CD4-positive, alpha-beta T cell (primary cell): ENCODE measurements around the gene IQCF6. TPM values are rescaled to one million over a fixed set of nuclear protein-coding genes. Genes with fewer than 3 reads are reported as not detected.

Experiments
- ATAC-seq: fragments of 200-7000 bp; cut with Tn5 transposase; one replicate; pipeline ENCODE4 v1.10.0; 2022; ENCODE audit warnings: mild to moderate bottlenecking; ENCODE audit not compliant: poor library complexity
- CTCF ChIA-PET: fragments of 350-600 bp; sonication (Branson Sonifier 250); formaldehyde crosslinking; loops from one replicate; lab custom pipeline; 2021; ENCODE audit warnings: antibody characterized with exemption, inconsistent platforms; lab: Charles Lee
- POLR2A ChIA-PET: fragments of 350-600 bp; sonication (Branson Sonifier 250); formaldehyde crosslinking; loops from one replicate; lab custom pipeline; 2021; ENCODE audit warnings: antibody characterized with exemption, inconsistent platforms; lab: Charles Lee
- DNase-seq, 14 experiments: peaks; one replicate each; pipeline ENCODE4 v3.0.0-alpha.2; 2013 to 2020; ENCODE audit warnings: mixed read lengths in 2 of 14
- H3K27ac ChIP-seq, 2 donors: one replicate each; pipeline versions ENCODE4 v1.5.1 to v1.7.0; 2013; ENCODE audit warnings: low read length in 2 of 2, low read depth in 1 of 2, mild to moderate bottlenecking in 1 of 2
- H3K27me3 ChIP-seq, 2 experiments: 1 replicate in 1 of 2; 2 replicates in 1 of 2; pipeline versions ENCODE4 v1.6.1 to v1.7.0; 2013; ENCODE audit warnings: low read length in 2 of 2, control low read depth in 1 of 2, mild to moderate bottlenecking in 1 of 2, moderate library complexity in 1 of 2; ENCODE audit not compliant: insufficient read depth in 2 of 2, control insufficient read depth in 1 of 2
- H3K36me3 ChIP-seq: one replicate; pipeline ENCODE4 v1.6.1; 2013; ENCODE audit warnings: low read length, control low read depth; ENCODE audit not compliant: insufficient read depth
- H3K4me1 ChIP-seq: one replicate; pipeline ENCODE4 v1.6.1; 2013; ENCODE audit warnings: low read length, control low read depth; ENCODE audit not compliant: insufficient read depth
- H3K4me3 ChIP-seq: one replicate; pipeline ENCODE4 v1.5.1; 2013; ENCODE audit warnings: mild to moderate bottlenecking, low read length, moderate library complexity
- H3K9me3 ChIP-seq, 2 experiments: 1 replicate in 1 of 2; 2 replicates in 1 of 2; pipeline versions ENCODE4 v1.6.1 to v1.7.0; 2013; ENCODE audit warnings: low read length in 2 of 2, mild to moderate bottlenecking in 2 of 2, control low read depth in 1 of 2, moderate library complexity in 1 of 2; ENCODE audit not compliant: control insufficient read depth in 1 of 2, insufficient read depth in 1 of 2
- H3K27ac Mint-ChIP-seq: one replicate; pipeline ENCODE4 v1.8.0; 2020; ENCODE audit warnings: mixed read lengths
- H3K27me3 Mint-ChIP-seq: one replicate; pipeline ENCODE4 v1.8.0; 2021; ENCODE audit warnings: mixed read lengths
- H3K36me3 Mint-ChIP-seq: one replicate; pipeline ENCODE4 v1.8.0; 2021; ENCODE audit warnings: low read depth, mixed read lengths
- H3K4me1 Mint-ChIP-seq: one replicate; pipeline ENCODE4 v1.8.0; 2021; ENCODE audit warnings: low read depth, mixed read lengths
- H3K4me3 Mint-ChIP-seq: one replicate; pipeline ENCODE4 v1.8.0; 2020; ENCODE audit warnings: mild to moderate bottlenecking, mixed read lengths
- H3K9me3 Mint-ChIP-seq: one replicate; pipeline ENCODE4 v1.8.0; 2020; ENCODE audit warnings: mixed read lengths
- CTCF ChIP-seq: fragments of 200-600 bp; IDR thresholded peaks from one replicate; pipeline ENCODE4 v1.8.0; 2022; ENCODE audit warnings: antibody characterized with exemption, mild to moderate bottlenecking
- intact Hi-C, 2 experiments: fragments of 100-400 bp; cut with DNase I in 1 of 2; cut with micrococcal nuclease in 1 of 2; formaldehyde crosslinking; loops; one replicate each; pipeline versions ENCODE4 v1.15.1 to v1.9.0; 2023 to 2025; cut with DNase I, micrococcal nuclease
- total RNA-seq, 174 experiments: library from RNA in 2 of 174; stranded (reverse) in 2 of 174; gene quantifications; one replicate each; pipeline ENCODE4 v1.2.3 and lab custom pipeline; 2021 to 2026

IQCF6 gene
- total RNA-seq, 2 experiments from 2014 or later = not detected

GRCh38 chr3:51799879-51800749 is 21.1 kb upstream of the IQCF6 start:
- Mint-ChIP-seq H3K36me3 (no peaks in the 10 kb centered on the region), H3K27me3 (peaks cover 11% of the 10 kb centered on the region), H3K4me3 (no peak overlapping the region), H3K4me1 (peaks cover 10% of the 10 kb centered on the region), H3K9me3 (no peaks in the 10 kb centered on the region), H3K27ac (no peak overlapping the region)
- intact Hi-C loops = loop anchor here (1.0 to 5.0 kb wide), 5 partner anchors 117 to 1183 kb away; partner anchors contain the start of gene MAPKAPK3 (in 1 of the 2)
- peaks cover 2% of the 10 kb centered on the region for H3K4me1 ChIP-seq
- no peak overlapping the region for H3K27ac ChIP-seq
- peak; percentile 54 for ATAC-seq
- CTCF ChIA-PET = interaction anchor here (0.9 to 1.8 kb wide), 5 partner anchors 118 to 1184 kb away, joined by 3 to 15 read pairs (median 3); no protein-coding TSS in a partner anchor
- peak in 5 of 14 experiments; percentile 9 to 69 (median 67) for DNase-seq
- POLR2A ChIA-PET = interaction anchor here (1.0 kb wide), 3 partner anchors 118 to 300 kb away, joined by 3 to 5 read pairs (median 3); partner anchors contain the start of gene DCAF1
- H3K9me3 ChIP-seq = no peaks in the 10 kb centered on the region
- no peaks in the 10 kb centered on the region for H3K27me3 ChIP-seq
- no peaks in the 10 kb centered on the region for H3K36me3 ChIP-seq
- H3K4me3 ChIP-seq = no peak overlapping the region
- TF ChIP-seq CTCF = peak; percentile 77

DNA sequence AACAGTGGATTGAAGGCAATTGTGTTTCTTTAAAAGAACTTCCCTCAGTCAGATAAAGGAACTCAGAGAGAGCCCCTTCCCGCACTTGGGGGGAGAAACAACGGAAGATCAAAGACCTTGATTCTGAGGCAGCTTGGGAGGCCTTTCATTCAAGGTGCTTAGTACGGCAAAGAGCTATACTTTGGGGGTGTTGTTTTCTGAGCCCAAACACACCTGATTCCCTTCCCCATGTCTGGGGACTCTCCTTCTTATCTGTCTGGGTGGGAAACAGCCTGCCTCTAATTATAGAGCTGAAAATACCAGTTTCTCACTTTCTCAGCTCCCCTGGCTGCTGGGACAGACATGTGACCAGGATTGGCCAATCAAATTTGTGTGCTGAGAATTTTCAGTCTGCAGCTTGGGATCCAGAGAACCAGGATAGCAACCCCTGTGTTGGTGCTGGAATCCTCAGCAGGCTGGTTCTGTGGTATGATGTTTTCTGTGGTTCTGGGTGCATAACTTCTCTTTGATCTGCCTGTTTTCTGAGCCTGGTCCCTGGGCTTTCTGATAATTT is 19.4 kb upstream of the IQCF6 start:
- no peak overlapping the region for H3K27ac ChIP-seq
- Mint-ChIP-seq H3K4me1 (peaks cover 10% of the 10 kb centered on the region), H3K9me3 (no peaks in the 10 kb centered on the region), H3K36me3 (no peaks in the 10 kb centered on the region), H3K27ac (no peak overlapping the region), H3K4me3 (no peak overlapping the region), H3K27me3 (peaks cover 11% of the 10 kb centered on the region)
- no peak for ATAC-seq
- ChIA-PET POLR2A (interaction anchor here (1.4 kb wide), 1 partner anchor 298 kb away, joined by 5 read pairs; the partner anchor contains the start of gene DCAF1), CTCF (no interaction called here)
- H3K9me3 ChIP-seq = no peaks in the 10 kb centered on the region
- H3K27me3 ChIP-seq = no peaks in the 10 kb centered on the region
- peaks cover 2% of the 10 kb centered on the region for H3K4me1 ChIP-seq
- no peak for TF ChIP-seq CTCF
- no peak overlapping the region for H3K4me3 ChIP-seq
- intact Hi-C loops = loop anchor here in 1 of 2 experiments (2.0 kb wide), 2 partner anchors 116 to 156 kb away; no protein-coding TSS in a partner anchor
- no peak for DNase-seq
- H3K36me3 ChIP-seq = no peaks in the 10 kb centered on the region

- Mint-ChIP-seq H3K9me3 (no peaks in the 10 kb centered on the region), H3K27ac (no peak overlapping the region), H3K27me3 (peaks cover 7% of the 10 kb centered on the region), H3K4me3 (no peak overlapping the region), H3K4me1 (peaks cover 10% of the 10 kb centered on the region), H3K36me3 (no peaks in the 10 kb centered on the region)
- ATAC-seq (no peak), DNase-seq (no peak)
- ChIA-PET CTCF (interaction anchor here (1.0 kb wide), 1 partner anchor 14 kb away, joined by 4 read pairs; no protein-coding TSS in a partner anchor), POLR2A (no interaction called here)
- intact Hi-C loops = no loop called here
- H3K4me3 ChIP-seq = no peak overlapping the region
- peaks cover 2% of the 10 kb centered on the region for H3K4me1 ChIP-seq
- no peaks in the 10 kb centered on the region for H3K36me3 ChIP-seq
- H3K9me3 ChIP-seq = no peaks in the 10 kb centered on the region
- no peaks in the 10 kb centered on the region for H3K27me3 ChIP-seq
- no peak for TF ChIP-seq CTCF
- H3K27ac ChIP-seq = no peak overlapping the region
Measured at GRCh38 chr3:51796854-51797253, 17.8 kb upstream of the IQCF6 start.
